SK-N-SH (cell line): ENCODE results near the gene SULT2B1. TPM values are rescaled to one million over a fixed set of nuclear protein-coding genes. Genes with fewer than 3 reads are reported as not detected.
A peak's percentile ranks its signal among the peaks of the same experiment; 100 is the strongest.

Experiments
- CTCF ChIA-PET: fragments of 300-600, 350-600 bp; formaldehyde crosslinking; extraction: SDS; loops from one replicate; lab custom pipeline; 2021; lab: Yijun Ruan, JAX
- POLR2A ChIA-PET: fragments of 350-600 bp; sonication (Branson Sonifier 250); formaldehyde crosslinking; extraction: SDS; loops from one replicate; lab custom pipeline; 2020; ENCODE audit warnings: antibody characterized with exemption, inconsistent platforms; lab: Yijun Ruan, JAX
- DNase-seq: peaks from one replicate; pipeline ENCODE4 v3.0.0; 2012
- H2AFZ ChIP-seq: fragments of 200-600 bp; sonication (generic); 2 replicates; pipeline ENCODE4 v1.8.1; 2016; ENCODE audit warnings: antibody characterized with exemption, mild to moderate bottlenecking, low read depth
- H3F3A ChIP-seq: fragments of 200-600 bp; sonication (generic); replicated peaks from 2 replicates; pipeline ENCODE3; 2016; ENCODE audit warnings: antibody characterized with exemption, mild to moderate bottlenecking; ENCODE audit not compliant: insufficient read depth
- H3K27ac ChIP-seq, 2 experiments: fragments of 200-500 bp in 1 of 2; fragments of 200-600 bp in 1 of 2; sonication (Bioruptor generic) in 1 of 2; sonication (generic), shearing (Covaris generic) in 1 of 2; 2 replicates each; pipeline versions ENCODE4 v1.5.1 to v1.6.1; 2014 to 2016; ENCODE audit warnings: low read depth in 2 of 2, inconsistent platforms in 1 of 2, low read length in 1 of 2, mild to moderate bottlenecking in 1 of 2, mixed read lengths in 1 of 2
- H3K27me3 ChIP-seq: fragments of 200-600 bp; sonication (generic), shearing (Covaris generic); 2 replicates; pipeline ENCODE4 v1.6.1; 2016; ENCODE audit warnings: mixed run types; ENCODE audit not compliant: insufficient read depth
- H3K36me3 ChIP-seq, 2 experiments: fragments of 200-500 bp in 1 of 2; fragments of 200-600 bp in 1 of 2; sonication (Bioruptor generic) in 1 of 2; sonication (generic) in 1 of 2; replicated peaks in 1 of 2; 2 replicates each; pipeline versions ENCODE3 to v1.5.1; 2014 to 2016; ENCODE audit warnings: low read length in 1 of 2, mild to moderate bottlenecking in 1 of 2; ENCODE audit not compliant: insufficient read depth in 2 of 2, control insufficient read depth in 1 of 2
- H3K4me1 ChIP-seq, 2 experiments: fragments of 200-500 bp in 1 of 2; fragments of 200-600 bp in 1 of 2; sonication (Bioruptor generic) in 1 of 2; sonication (generic), shearing (Covaris generic) in 1 of 2; 2 replicates each; pipeline versions ENCODE4 v1.5.1 to v1.6.1; 2014 to 2016; ENCODE audit warnings: low read depth in 1 of 2, low read length in 1 of 2, mixed run types in 1 of 2; ENCODE audit not compliant: insufficient read depth in 2 of 2, control insufficient read depth in 1 of 2
- H3K4me2 ChIP-seq: fragments of 200-600 bp; sonication (generic), shearing (Covaris generic); 2 replicates; pipeline ENCODE4 v1.6.1; 2017; ENCODE audit warnings: mixed run types
- H3K4me3 ChIP-seq, 2 experiments: fragments of 200-500 bp in 1 of 2; fragments of 200-600 bp in 1 of 2; sonication (Bioruptor generic) in 1 of 2; sonication (generic), shearing (Covaris generic) in 1 of 2; 2 replicates each; pipeline versions ENCODE4 v1.5.1 to v1.8.1; 2014 to 2016; ENCODE audit warnings: low read depth in 2 of 2, inconsistent platforms in 1 of 2, low read length in 1 of 2, mild to moderate bottlenecking in 1 of 2, mixed read lengths in 1 of 2, moderate library complexity in 1 of 2
- H3K79me2 ChIP-seq: fragments of 200-600 bp; sonication (generic); 2 replicates; pipeline ENCODE4 v1.8.1; 2017; ENCODE audit warnings: mild to moderate bottlenecking; ENCODE audit not compliant: insufficient read depth
- H3K9ac ChIP-seq: fragments of 200-600 bp; sonication (generic); 2 replicates; pipeline ENCODE4 v1.6.1; 2017; ENCODE audit warnings: mixed run types
- H3K9me2 ChIP-seq: fragments of 200-600 bp; sonication (generic); 2 replicates; pipeline ENCODE4 v1.6.1; 2017; ENCODE audit warnings: mixed run types
- H3K9me3 ChIP-seq: fragments of 200-600 bp; sonication (generic); 2 replicates; pipeline ENCODE4 v1.6.1; 2017; ENCODE audit warnings: mixed run types, mild to moderate bottlenecking, moderate library complexity
- H4K20me1 ChIP-seq: fragments of 200-600 bp; sonication (generic); 2 replicates; pipeline ENCODE4 v1.6.1; 2017; ENCODE audit warnings: mild to moderate bottlenecking, mixed run types; ENCODE audit not compliant: insufficient read depth
- CTCF ChIP-seq: fragments of 200-600 bp; sonication (generic); IDR thresholded peaks from 2 replicates; pipeline ENCODE4 v1.6.1; 2017; ENCODE audit warnings: antibody characterized with exemption, mild to moderate bottlenecking, moderate library complexity
- ELF1 ChIP-seq: IDR thresholded peaks from 2 replicates; pipeline ENCODE4 v1.4.0; 2012
- EP300 ChIP-seq, 2 experiments: IDR thresholded peaks; 2 replicates each; pipeline versions ENCODE4 v1.4.0 to v1.6.1; 2012; ENCODE audit warnings: borderline replicate concordance in 1 of 2, low read depth in 1 of 2, low read length in 1 of 2
- FOSL2 ChIP-seq: IDR thresholded peaks from 2 replicates; pipeline ENCODE4 v1.4.0; 2012; ENCODE audit warnings: low read depth, mild to moderate bottlenecking, moderate library complexity, borderline replicate concordance
- FOXJ3 ChIP-seq: sonication (generic); formaldehyde crosslinking; IDR thresholded peaks from 2 replicates; pipeline ENCODE4 v1.5.1; 2020; ENCODE audit warnings: mild to moderate bottlenecking, missing genetic modification reagents
- FOXM1 ChIP-seq: IDR thresholded peaks from 2 replicates; pipeline ENCODE4 v1.4.0; 2012; ENCODE audit warnings: low read depth, mild to moderate bottlenecking
- GABPA ChIP-seq: IDR thresholded peaks from 2 replicates; pipeline ENCODE4 v1.4.0; 2012; ENCODE audit warnings: low read depth, mild to moderate bottlenecking
- GATA2 ChIP-seq: sonication (generic); formaldehyde crosslinking; IDR thresholded peaks from 2 replicates; pipeline ENCODE4 v1.5.0; 2020; ENCODE audit warnings: mild to moderate bottlenecking, missing genetic modification reagents
- JUND ChIP-seq: IDR thresholded peaks from 2 replicates; pipeline ENCODE4 v1.4.0; 2012
- MAX ChIP-seq: IDR thresholded peaks from 2 replicates; pipeline ENCODE4 v1.4.0; 2012; ENCODE audit warnings: low read depth
- MEF2A ChIP-seq: IDR thresholded peaks from 2 replicates; pipeline ENCODE4 v1.4.0; 2012; ENCODE audit warnings: low read depth, borderline replicate concordance
- MXI1 ChIP-seq: IDR thresholded peaks from 2 replicates; pipeline ENCODE4 v1.6.1; 2012; ENCODE audit warnings: mild to moderate bottlenecking, low read depth, low read length, improper control_type of control experiment
- RCOR1 ChIP-seq: fragments of 150-350 bp; IDR thresholded peaks from 2 replicates; pipeline ENCODE4 v1.6.1; 2017; ENCODE audit warnings: antibody characterized with exemption, low read length
- RFX5 ChIP-seq: IDR thresholded peaks from 2 replicates; pipeline ENCODE4 v1.6.1; 2012; ENCODE audit warnings: mild to moderate bottlenecking, improper control_type of control experiment, low read length
- RXRA ChIP-seq: IDR thresholded peaks from 2 replicates; pipeline ENCODE4 v1.4.0; 2012; ENCODE audit warnings: low read depth, mild to moderate bottlenecking, borderline replicate concordance
- SIN3A ChIP-seq: IDR thresholded peaks from 2 replicates; pipeline ENCODE4 v1.6.1; 2012; ENCODE audit warnings: low read depth, mild to moderate bottlenecking, low read length, moderate library complexity, borderline replicate concordance
- TAF1 ChIP-seq: IDR thresholded peaks from 2 replicates; pipeline ENCODE4 v1.6.1; 2012; ENCODE audit warnings: low read depth, mild to moderate bottlenecking, low read length, moderate library complexity, borderline replicate concordance
- USF1 ChIP-seq: IDR thresholded peaks from 2 replicates; pipeline ENCODE4 v1.4.0; 2012; ENCODE audit warnings: low read depth, borderline replicate concordance
- YY1 ChIP-seq: IDR thresholded peaks from 2 replicates; pipeline ENCODE4 v1.4.0; 2012; ENCODE audit warnings: low read depth, mild to moderate bottlenecking
- WGBS: methylation state at CpG from one replicate; pipeline ENCODE4 v1.1.6; 2017; ENCODE audit warnings: low lambda C conversion rate; 5-methylcytosine and 5-hydroxymethylcytosine counted together
- polyA plus RNA-seq, 3 experiments: library from polyadenylated mRNA; depleted of rRNA; stranded (reverse); fragments of >200 nt; gene quantifications; 2 replicates each; pipeline ENCODE4 v1.2.3, GENCODE V29; 2012
- TF ChIP-seq, protein P1 (sequence below): IDR thresholded peaks from 2 replicates; pipeline ENCODE4 v1.4.0; 2012; ENCODE audit warnings: low read depth, borderline replicate concordance

The SULT2B1 gene
- polyA plus RNA-seq, 1 of the 3 experiments (the other 2 are of a cell fraction): 0.92 TPM

DNA sequence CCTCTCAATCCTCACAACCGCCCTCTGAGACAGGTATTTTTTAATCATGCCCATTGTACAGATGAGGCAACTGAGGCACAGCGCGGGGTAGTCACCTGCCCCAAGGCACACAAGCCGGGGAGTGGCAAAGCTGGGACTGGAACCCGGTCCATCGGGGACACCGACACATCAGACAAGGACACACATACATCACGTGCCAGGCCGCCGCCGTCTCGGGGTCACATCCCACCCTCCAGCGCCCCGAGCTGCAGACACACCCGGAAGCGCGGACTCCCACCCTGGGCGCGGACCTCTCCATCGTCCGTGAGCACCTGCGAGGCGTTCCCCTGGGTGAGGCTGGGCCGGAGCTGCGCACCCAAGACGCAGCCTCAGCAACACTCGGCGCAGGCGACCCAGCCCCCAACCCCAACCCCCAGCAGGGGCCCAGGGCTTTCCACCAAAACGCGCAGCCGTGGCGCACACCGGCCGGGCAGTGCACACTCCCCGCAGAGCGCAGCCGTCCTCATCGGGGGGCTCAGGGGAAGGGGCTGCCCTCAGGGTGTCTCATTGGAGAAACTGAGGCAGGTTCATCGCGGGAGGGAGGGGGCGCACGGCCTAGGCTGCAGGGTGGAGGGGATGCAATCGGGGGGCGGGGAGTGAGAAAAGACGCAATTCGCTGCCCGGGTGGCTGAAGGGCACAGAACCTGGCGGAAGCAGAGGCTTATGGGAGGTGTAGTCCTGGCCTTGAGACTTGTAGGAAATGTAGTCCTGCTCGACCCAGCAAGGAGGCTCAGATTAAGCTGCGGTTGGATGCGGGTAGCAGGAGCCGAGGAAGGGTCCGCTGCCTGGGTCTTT is 38.5 kb upstream of the SULT2B1 start (continued):
- TF ChIP-seq CTCF (no peak), FOXJ3 (CRISPR knock-in tag) (0 out of 2 replicates have a peak, but pooled peaks have one; percentile 26), RCOR1 (peak; percentile 67), MXI1 (0 out of 2 replicates have a peak, but pooled peaks have one; percentile 12)

DNA sequence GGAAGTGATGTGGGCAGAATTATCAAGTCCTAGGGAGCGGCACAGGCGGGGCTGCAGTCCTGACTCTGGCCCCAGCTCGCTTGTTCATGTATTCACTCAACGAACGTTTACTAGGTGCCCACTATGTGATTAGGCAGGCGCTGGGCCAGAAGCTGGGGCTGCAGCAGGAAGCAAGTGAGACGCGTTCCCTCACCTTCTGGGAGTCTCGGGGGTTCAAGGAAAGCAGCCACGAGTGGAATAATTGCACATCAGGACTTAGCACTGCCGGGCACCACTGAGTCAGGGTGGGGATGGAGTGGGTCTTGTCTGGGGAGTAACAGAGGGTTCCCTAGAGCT is 37.9 kb upstream of the SULT2B1 start:
- Histone ChIP-seq H3F3A (peaks cover 11% of the 10 kb centered on the region), H3K9me2 (no peaks in the 10 kb centered on the region), H3K9ac (no peak overlapping the region), H3K4me1 (peaks cover 0 to 22% of the 10 kb centered on the region in 2 experiments; a peak in 1 of 4 replicates), H3K79me2 (no peaks in the 10 kb centered on the region), H2AFZ (peak overlapping the region; percentile 61; the same call in 1 of the 2 replicates), H3K4me2 (no peak overlapping the region; the same call in 1 of the 2 replicates), H3K4me3 (peak overlapping the region; percentile 58 to 72; a peak in 2 of 4 replicates), H3K27me3 (no peaks in the 10 kb centered on the region), H3K36me3 (no peaks in the 10 kb centered on the region), H4K20me1 (no peaks in the 10 kb centered on the region), H3K9me3 (no peaks in the 10 kb centered on the region), H3K27ac (peak overlapping the region in 1 of 2 experiments; percentile 16; a peak in 1 of 4 replicates)
- no peak for TF ChIP-seq RCOR1
- no peak for TF ChIP-seq USF1
- no peak for TF ChIP-seq MEF2A
- TF ChIP-seq EP300 (IDR thresholded peaks at IDR 0.05; ENCODE audit: borderline replicate concordance in 1 of 2, low read depth in 1 of 2, low read length in 1 of 2): no peak
- TF ChIP-seq CTCF: no peak
- TF ChIP-seq MXI1: no peak
- TF ChIP-seq JUND: no peak
- TF ChIP-seq, protein P1, sequence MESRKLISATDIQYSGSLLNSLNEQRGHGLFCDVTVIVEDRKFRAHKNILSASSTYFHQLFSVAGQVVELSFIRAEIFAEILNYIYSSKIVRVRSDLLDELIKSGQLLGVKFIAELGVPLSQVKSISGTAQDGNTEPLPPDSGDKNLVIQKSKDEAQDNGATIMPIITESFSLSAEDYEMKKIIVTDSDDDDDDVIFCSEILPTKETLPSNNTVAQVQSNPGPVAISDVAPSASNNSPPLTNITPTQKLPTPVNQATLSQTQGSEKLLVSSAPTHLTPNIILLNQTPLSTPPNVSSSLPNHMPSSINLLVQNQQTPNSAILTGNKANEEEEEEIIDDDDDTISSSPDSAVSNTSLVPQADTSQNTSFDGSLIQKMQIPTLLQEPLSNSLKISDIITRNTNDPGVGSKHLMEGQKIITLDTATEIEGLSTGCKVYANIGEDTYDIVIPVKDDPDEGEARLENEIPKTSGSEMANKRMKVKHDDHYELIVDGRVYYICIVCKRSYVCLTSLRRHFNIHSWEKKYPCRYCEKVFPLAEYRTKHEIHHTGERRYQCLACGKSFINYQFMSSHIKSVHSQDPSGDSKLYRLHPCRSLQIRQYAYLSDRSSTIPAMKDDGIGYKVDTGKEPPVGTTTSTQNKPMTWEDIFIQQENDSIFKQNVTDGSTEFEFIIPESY: no peak
- TF ChIP-seq GATA2: no peak
- TF ChIP-seq FOXM1: no peak
- TF ChIP-seq MAX: no peak
- TF ChIP-seq TAF1: no peak
- no peak for TF ChIP-seq GABPA
- no peak for TF ChIP-seq ELF1
- TF ChIP-seq RFX5: no peak
- TF ChIP-seq SIN3A: no peak
- no peak for TF ChIP-seq RXRA
- no peak for TF ChIP-seq YY1
- no peak for TF ChIP-seq FOSL2
- CTCF ChIA-PET: interaction anchor here (0.6 to 1.1 kb wide), 3 partner anchors 18 to 71 kb away, joined by 3 to 4 read pairs (median 4); no protein-coding TSS in a partner anchor
- DNase-seq: no peak
- 18% methylated on average over 7 of the region's 11 CpGs for WGBS
- POLR2A ChIA-PET: interaction anchor here (1.0 to 1.7 kb wide), 2 partner anchors 16 to 105 kb away, joined by 3 to 4 read pairs; partner anchors contain the start of genes RPL18 and SPHK2
